Endometrium (tissue), 2 donors: ENCODE results near the gene KIF25.
"Not testable (repeated sequence)": the region's sequence is repeated elsewhere in the genome, so short reads cannot be mapped to it uniquely, and the experiment has no call there.

Source experiments
- FAIRE-seq: peaks from 2 replicates; lab custom pipeline; 2012; peaks lifted over from hg19 to GRCh38; lab: Jason Lieb, UNC
- donor health status: control.
- donor health status: control.

KIF25 gene

DNA sequence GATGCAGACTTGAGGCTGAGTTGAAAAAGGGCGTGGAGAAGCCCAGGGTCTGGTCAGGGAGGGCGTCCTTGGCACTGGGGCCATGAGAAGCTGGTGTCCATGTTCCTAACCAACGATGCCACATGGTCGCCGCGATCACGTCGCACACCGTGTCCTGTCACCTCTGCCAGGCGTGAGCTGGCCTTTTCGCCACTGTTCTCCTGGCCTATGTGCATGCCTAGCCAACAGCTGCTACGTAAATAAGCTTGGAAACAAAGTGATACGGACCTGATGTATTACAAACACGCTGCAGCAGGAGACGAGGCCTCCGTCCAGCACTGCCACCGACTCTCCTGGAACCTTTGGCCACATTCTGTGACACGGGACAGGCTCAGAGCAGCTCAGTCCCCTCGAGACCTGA lies 22.0 kb upstream of the KIF25 start:
- no peak for FAIRE-seq

DNA sequence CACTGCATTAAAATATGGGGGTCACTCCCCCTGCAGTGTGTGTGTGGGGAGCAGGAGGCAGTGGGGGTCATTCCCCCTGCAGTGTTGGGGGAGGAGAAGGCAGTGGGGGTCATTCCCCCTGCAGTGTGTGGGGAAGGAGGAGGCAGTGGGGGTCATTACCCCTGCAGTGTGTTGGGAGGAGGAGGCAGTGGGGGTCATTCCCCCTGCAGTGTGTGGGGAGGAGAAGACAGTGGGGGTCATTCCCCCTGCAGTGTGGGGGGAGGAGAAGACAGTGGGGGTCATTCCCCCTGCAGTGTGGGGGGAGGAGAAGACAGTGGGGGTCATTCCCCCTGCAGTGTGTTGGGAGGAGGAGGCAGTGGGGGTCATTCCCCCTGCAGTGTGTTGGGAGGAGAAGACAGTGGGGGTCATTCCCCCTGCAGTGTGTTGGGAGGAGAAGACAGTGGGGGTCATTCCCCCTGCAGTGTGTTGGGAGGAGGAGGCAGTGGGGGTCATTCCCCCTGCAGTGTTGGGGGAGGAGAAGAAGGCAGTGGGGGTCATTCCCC lies 21.3 kb upstream of the KIF25 start:
- not testable (repeated sequence) for FAIRE-seq

DNA sequence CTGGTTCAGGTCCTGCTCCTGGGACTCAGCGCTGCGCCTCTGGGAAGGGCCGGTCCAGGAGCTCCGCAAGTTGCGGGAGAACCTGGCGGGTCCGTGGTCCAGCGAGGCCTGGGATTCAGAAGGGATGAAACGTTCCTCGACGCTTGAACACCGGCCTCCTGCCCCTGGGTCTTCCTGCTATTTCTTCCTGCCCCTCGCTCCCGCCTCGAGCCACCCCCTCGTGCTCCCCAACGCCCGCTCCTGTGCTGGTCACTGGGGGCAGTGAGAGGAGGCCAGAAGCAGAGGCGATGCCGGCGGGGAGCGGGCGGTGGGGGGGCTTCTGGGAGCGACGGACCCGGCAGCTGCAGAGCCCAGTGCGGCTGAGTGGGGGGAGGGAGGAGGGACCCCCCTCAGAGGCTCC lies 20.8 kb upstream of the KIF25 start:
- FAIRE-seq = no peak

DNA sequence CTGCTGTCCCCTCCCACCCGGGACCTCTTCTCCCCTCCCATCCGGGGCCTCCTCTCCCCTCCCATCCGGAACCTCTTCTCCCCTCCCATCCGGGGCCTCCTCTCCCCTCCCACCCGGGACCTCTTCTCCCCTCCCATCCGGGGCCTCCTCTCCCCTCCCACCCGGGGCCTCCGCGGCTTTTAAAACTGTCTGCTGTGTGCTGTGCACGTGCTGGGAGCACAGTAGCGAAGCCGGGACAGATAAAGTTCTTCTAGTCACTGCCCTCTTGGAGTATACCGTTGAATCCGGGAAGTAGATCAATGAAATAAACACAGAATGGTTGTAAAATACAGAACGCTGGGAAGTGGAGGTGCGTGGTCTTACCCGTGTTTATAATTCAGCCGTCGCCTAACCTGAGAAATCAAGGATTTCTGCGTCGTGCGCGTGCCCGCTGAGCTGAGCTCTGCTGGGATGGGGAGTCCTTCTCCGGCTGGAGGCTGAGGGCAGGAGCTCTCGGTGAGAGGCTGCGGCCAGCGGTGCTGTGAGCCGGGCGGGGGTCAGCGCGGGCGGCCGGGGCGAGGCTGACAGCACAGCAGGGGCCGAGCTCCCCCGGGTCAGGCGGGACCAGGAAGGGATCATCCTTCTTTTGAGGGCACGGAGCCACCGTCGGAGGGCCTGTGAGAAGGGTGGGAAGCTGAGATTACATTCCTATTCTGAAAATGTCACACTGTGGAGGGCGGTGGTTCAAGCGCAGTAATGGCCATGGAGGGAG lies 19.6 kb upstream of the KIF25 start:
- FAIRE-seq = no peak

DNA sequence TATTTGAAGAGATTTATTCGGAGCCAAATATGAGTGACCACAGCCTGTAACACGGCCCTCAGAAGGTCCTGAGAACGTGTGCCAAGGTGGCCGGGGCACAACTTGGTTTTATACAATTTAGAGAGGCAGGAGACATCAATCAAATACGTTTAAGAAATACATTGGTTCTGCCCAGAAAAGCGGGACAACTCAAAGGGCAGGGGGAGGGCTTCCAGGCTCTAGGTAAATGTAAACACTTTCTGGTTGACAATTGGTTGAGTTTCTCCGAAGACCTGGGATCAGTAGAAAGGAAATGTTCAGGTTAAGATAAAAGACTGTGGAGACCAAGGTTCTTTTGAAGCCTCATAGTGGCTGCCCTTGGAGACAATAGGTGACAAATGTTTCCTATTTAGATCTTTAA lies 18.9 kb upstream of the KIF25 start:
- no peak for FAIRE-seq

DNA sequence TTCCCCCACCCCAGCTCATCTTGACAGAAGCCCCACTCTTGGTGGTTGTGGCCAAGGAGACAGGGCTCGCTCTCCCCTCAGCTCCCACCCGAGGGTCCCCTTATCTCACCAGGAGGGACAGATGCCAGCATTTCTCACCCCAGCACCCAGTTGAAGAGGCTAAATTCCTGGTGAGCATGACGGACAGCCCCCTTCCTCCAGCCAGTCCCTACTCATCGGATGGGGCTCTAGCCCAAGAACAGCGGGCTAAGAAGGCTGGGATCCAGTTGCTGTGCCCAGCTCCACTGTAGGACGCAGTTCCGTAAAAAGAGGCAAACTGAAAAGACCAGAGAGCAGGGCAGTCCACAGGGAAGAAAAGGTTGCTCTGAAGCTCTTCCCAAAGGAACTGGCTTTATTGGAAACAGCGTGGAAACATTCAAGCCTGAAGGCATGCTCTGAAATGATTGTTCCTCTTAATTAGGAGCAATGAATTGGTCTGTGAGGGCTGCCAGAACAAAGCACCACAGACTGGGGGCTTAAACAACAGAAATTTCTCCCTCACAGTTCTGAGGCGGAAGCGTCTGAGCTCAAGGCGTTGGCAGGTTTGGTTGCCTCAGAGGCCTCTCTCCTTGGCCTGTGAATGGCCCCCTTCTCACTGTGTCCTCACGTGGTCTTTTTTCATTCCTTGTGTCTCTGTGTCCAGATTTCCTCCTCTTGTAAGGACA lies 17.9 kb upstream of the KIF25 start:
- no peak for FAIRE-seq

DNA sequence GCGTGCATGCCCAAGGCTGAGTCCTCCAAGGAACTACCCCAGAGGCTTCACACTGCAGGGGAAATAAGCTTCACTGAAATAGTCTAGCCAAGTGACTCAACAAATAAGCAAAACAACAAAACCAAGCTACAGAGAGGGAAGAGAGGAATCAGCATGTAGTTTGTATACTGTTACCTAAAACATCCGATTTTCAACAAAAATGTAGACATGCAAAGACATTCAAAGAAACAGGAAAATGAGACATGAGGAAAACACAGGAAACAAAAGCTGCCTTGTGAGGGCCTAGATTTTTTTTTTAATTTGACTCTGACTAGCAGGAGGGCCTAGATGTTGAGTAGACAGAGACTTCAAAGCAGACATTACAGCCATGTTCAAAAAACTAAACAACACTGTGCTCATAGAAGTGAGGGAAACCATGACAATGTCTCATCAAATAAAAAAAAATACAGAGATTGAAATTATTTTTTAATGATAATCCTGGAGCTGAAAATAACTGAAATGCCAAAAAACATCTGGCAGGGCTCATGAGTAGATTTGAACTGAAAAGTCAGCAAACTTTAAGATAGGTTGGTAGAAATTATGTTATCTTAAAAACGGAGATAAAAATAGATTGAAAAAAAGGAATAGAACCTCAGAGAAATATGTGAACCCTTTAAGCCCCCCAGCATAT lies 16.4 kb upstream of the KIF25 start:
- FAIRE-seq = no peak

DNA sequence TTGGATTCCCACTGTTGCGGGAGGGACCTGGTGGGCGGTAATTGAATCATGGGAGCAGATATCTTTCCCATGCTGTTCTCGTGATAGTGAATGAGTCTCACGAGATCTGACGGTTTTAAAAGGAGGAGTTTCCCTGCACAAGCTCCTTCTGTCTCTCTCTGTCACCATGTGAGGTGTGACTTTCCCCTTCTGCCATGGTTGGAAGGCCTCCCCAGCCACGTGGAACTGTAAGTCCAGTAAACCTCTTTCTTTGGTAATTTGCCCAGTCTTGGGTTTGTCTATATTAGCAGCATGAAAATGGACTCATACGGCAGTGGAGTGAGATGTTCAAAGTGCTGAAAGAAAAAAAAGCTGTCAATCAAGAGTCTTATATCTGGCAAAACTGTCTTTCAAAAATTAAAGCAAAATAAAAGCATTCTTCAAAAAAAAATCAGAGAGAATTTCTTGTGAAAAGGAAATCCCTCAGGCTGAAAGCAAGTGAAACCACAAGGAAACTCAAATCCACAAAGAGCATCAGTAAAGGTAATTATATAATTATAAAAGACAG lies 15.5 kb upstream of the KIF25 start:
- no peak for FAIRE-seq

DNA sequence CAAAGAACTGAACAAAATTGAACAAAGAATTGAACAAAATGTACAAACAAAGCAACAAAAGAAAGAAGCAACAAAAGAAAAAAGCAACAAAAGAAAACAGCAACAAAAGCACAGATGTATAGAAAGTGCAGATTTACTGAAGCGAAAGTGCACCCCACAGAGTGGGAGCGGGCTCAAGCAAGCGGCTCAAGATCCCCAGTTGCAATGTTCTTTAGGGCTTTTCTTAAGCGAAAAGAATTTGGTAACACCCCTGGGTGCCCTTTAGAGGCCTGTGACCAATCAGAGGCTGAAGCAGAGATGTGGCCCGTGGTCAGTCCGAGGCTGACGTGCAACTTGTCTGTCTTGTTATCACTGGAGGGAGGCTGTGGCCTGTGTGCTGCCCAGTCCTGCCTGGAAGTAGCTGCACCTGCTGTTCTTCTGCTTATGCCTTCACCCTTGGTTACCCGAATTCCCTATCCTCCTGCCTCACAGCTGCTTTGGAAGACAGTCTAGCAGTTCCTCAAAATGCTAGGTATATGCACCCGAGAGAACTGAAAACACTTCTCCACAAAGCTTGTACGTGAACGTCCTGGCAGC lies 13.2 kb upstream of the KIF25 start:
- FAIRE-seq = no peak

DNA sequence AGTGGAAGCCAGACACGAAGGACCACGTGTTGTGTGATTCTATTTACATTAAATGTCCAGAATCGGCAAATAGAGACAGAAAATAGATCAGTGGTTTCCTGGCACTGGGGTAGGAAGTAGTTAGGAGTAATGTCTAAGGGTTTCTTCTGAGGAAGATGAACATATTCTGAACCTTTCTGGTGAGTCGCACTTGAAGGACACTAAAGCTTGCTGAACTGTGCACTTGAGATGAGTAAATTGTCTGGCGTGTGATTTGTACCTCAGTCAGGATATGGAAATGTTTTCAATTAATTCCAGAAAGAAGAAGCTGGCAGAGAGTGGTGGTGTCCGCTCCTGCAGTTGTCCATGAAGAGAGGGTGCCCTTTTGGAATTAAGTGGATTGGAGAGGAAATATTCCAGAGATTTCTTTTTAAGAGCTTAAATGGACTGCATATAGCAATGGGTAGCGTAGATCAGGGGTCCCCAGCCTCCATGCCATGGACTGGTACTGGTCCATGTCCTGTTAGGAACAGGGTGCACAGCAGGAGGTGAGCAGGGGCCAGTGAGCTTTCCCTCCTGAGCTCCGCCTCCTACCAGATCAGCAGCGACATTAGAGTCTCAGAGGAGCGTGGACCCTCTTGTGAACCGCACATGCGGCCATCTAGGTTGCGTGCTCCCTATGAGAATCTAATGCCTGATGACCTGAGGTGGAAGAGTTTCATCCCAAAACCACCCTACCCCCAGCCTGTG lies 12.4 kb upstream of the KIF25 start:
- FAIRE-seq = no peak

DNA sequence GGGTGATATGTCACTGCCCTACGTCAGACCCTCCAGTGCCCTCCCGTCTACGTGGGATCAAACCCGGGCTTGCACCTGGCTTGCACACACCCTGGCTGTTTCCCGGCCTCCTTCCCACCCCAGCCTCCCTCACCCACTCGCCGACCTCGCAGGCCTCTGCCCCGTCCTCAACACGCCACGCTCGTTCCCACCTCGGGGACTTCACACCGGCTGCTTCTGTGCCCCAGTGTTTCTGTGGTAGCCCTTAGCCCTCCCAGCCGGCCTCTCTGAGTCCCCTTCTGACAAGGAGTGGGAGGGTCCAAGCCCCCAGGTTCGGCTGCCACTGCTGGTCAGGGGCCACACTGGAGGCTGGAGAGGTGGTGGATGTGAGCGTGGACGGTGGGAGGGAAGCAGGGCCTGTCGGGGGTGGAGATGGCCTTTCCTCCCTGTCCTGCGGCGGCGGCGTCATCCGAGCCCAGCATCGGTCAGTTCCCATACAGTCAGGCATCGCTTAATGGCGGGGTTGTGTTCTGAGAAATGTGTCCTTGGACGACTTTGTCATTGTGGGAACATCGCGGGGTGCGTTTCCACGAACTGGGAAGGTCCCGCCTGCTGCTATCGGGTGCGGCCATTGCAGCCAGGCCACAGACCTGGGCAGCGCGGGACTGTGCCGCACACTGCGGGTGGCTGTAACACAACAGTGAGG lies 11.4 kb upstream of the KIF25 start:
- FAIRE-seq = no peak

DNA sequence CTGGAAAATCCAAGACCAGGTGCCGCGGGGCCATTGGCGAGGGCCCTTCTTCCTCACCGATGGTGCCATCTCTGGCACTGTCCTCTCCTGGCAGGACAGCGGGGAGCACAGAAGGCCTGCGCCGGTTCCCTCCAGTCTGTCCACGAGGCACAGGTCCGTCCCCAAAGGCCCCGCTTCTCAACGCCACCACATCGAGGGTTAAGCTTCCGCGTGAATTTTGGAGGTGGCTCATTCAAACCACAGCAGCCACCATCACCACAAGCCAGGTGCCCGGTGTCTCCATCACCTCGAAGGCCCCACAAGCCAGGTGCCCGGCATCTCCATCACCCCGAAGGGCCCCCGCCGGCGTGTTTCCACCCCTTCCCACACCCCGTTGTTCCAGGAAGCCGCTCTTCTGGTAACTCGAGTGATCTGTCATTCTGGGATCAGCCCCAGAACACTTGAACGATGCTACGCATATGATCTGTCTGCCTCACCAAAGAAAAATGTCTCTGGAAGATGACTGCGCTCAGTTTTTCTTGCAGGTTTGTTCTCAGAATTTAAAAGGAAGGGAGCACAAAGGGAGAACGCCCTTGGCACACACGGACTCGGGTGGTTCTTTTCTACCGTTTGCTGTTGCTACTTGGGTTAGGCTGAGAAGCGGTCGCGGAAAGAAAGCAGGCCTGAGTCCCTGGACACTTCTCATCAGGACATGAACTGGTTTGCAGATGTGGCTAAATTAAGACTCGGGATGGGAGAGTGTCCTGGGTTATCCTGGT lies 9.9 kb upstream of the KIF25 start:
- FAIRE-seq = no peak

DNA sequence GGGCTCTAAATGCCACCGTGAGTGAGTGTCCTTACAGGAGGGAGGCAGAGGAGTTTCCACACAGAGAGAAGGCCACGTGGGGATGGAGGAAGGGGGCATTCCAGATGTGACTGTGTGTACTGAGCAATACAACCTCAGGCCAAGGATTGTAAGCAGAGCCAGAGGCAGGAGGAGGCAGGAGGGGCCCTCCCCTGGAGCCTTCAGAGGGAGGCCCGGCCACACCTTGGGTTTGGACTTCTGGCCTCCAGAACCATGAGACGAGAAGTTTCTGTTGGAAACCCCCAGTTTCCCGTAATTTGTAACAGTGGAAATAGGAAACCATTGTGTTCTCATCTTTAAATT lies 9.3 kb upstream of the KIF25 start:
- no peak for FAIRE-seq

DNA sequence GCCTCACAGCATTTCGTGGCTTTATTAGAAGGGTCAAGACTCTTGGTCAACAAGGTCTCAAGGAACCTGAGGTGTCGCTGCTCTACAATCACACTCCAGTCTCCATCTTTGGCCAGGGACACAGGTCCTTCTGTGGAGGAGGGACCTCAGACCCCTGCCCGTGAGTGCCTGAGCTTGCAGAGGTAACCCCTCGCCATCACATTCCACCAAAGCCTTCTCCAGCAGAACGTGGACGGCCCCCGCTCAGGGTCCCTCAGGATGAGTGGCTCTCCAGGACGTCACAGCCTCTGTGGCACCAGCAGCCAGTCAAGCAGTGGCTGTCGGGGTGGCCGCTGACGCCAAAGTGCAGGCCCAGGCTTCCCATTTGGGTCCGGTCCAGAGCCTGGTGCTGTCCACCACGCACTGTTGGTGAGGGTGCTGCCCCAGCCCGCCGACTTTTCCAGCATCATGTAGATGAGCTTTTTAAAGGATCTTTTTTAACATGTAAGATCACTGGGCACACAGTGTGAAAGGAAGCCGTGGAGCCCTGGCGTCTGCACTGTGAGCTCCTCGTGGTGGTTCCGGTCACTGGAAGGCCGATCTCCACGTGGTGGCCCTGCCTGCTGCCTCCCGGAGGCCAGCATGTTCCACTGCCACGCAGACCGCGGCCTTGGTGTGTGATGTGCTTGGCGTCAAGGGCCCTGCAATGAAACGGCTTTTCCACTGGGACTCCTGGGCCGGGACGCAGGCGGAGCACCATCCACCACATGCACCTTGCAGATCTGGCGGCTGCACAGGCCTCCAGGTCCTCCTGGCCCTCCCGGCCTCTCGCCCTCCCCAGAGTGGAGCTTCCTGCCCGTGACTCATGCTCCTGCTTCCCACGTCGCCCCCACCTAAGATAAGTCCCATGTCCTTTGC lies 8.3 kb upstream of the KIF25 start:
- FAIRE-seq = no peak

DNA sequence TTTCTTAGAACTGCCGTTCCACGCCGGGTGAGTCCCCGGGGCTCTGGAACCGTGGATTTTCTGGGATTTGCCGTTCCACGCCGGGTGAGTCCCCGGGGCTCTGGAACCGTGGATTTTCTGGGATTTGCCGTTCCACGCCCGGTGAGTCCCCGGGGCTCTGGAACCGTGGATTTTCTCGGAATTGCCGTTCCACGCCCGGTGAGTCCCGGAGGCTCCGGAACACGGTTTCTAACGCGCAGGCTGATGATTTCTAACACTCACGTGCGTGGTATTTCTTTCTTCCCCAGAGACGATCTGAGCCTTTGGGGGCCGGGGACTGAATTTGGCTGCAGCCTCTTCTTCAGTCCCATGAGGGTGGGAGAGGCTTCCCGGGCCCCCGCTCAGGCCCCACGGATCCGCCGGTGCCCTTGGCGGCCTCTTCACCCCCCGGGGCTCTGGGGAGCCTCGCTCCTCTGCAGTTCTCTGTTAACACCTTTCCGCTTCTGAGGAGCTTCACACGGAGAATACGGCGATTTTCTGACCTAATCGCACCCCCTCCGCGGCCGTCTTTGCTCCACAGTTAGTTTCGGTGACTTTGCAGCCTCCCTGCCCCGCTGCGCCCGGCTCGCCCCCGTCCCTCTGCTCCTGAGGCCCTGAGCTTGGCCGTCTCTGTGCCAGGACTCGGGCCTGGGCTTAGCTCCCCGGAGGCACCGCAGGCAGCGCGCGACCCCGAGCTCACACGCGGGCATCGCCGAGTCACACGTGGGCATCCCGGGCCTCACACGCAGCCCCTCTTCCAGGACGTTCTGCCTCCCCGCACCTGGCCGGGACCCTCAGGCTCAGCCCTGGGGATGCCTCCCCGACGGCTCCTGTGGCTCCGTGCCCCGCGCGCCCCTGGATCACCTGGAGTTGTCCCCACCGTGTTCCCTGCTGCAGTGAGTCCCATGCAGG lies 7.2 kb upstream of the KIF25 start:
- no peak for FAIRE-seq

DNA sequence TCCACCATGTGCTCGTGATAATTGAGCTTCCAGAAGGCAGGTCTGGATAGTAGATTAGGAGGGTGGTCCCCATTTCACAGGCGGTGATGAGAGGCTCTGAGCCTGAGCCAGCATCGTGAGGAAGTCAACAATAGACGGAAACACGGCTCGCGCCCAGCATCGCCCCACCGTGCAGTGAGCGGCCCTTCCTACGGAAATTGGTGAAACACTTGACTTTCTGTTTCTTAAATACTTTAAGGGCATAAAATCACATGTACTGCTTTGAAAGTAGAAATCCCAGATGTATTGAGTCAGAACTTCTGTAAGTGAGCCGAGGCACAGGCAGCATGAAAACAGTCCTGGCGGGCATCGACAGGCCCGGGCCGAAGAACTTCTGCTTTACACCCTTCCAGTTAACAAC lies 4.3 kb upstream of the KIF25 start:
- FAIRE-seq = no peak

DNA sequence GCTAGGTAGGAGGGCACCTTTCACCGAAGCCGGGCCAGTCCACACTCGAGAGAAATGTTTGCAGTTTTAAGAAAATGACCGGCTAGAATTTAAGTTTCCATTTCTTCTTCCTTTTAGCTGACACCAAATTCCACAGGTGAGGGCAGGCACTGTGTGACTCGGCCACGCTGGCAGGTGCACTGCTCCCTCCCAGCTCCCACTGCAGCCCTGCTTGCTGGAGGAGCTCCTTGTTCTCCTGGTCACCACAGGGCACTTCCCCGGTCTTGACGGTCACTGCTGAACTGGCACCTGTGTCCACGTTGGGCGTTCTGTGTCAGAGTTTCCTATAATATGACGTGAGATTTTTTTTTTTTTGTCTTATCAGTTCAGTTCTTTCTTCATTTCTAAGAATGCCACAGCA lies 3.6 kb upstream of the KIF25 start:
- no peak for FAIRE-seq

DNA sequence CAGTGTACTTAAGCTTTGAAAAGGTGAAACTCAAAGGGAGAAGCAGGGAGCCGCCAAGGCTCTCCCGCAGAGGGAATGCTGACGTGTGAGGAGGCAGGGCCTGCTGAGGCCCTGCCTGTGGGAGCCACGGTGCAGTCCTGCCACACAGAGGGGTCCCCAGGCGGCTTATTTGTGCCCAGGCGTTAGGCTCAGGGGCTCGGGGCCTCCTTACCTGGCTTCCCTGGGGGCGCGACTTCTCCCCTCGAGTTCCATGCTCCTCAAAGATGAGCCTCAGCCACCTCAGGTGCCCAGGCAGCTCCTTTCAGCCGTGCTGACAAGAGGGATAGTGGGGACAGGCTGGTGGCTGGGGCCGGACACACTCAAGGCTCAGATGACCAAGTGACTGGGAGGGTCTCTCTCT lies 2.2 kb upstream of the KIF25 start:
- FAIRE-seq = no peak
